Germinal center (tissue), 1 donor: ENCODE measurements around the gene RIMS3.
"Not testable (repeated sequence)": the region's sequence is repeated elsewhere in the genome, so short reads cannot be mapped to it uniquely, and the experiment has no call there.

ENCODE experiments used
- DNase-seq: peaks from one replicate; pipeline ENCODE4 v3.0.0; 2012; ENCODE audit warnings: mixed read lengths, low spot score

Gene RIMS3

GRCh38 chr1:40665335-40666171, at the start of gene RIMS3:
Gene RIMS3 (minus strand): TSS chr1:40665682. CDS start chr1:40641925, 23,757 bp downstream.
- DNase-seq, result peak; percentile 95

DNA sequence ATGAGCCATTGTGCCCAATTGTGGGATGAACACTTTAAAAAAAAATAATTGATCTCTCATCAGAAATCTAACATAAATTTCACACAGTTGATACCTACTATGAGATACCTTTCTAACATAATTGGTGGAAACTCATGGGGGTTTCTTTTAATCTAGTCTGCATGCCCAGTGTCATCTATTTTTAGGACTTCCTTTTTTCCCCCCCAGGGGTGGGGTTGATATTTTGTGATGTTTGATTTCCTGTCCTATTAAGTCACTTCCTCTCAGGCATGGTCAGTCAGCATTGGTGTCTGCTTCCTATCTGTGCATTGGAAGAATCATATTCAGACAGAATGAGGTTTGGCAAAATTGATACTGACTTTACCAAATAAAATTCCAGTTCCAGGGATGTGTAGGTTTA, 47.5 kb upstream of the RIMS3 start:
- peak; percentile 62 for DNase-seq

GRCh38 chr1:40712405-40712944, 47.0 kb upstream of the RIMS3 start:
- DNase-seq, result no peak

- DNase-seq, result peak; percentile 11
Observed at GRCh38 chr1:40711465-40712404, 46.3 kb upstream of the RIMS3 start.

DNA sequence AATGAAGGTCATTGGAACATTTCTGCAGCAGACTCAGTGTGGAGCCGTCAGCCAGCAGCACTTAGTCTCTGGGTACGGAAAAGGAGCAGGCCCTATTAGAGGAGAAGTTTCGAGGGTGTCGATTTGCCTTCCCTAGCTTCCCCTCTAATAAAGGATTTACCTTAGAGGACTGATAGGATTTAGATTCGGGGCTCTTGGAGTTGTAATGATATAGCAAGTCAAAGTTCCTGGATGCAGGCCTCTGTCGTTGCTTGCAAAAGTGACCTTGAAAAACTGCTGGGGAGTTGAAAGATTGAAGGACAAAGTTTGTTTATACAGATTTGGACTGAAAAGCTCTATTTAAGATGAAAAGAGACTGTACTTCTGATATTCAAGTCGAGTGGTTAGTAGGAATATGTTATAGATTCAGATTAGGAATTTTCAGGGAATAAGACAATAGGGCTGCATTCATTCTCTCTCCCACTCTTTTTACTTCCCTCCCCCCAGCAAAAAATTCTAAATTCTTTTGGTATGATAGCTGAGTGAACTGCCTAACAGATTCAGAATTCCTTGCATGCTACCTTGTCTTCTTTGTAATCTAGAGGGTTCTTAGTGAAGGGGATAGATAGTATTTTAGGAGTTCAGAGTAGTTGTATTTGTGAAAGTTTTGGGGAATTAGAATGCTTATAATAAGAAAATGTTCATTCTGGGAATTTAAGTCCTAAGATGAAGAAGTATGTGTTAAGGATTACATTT, 45.3 kb upstream of the RIMS3 start:
- no peak for DNase-seq

DNA sequence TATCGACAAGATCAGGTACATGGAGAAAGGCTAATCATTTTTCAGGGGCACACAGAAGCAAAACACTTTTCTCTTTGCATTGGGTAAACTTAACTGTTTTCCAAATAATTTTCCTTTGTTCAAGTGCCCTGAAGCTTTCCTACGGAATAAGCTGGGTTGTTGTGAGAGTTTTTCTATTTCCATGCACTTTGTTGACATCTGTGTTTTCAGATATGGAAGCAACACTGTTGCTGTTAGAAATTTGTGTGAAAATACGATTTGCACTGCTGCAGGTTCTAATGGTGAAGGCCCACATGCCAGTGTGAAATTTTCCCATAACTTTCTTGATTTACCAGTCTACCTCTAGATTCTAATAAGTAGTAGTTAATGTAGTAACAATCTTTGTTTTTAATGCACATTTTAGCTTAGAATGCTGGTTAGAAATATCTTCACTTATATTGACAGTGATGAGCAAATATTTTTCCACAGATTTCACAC, 44.4 kb upstream of the RIMS3 start:
- no peak for DNase-seq

DNA sequence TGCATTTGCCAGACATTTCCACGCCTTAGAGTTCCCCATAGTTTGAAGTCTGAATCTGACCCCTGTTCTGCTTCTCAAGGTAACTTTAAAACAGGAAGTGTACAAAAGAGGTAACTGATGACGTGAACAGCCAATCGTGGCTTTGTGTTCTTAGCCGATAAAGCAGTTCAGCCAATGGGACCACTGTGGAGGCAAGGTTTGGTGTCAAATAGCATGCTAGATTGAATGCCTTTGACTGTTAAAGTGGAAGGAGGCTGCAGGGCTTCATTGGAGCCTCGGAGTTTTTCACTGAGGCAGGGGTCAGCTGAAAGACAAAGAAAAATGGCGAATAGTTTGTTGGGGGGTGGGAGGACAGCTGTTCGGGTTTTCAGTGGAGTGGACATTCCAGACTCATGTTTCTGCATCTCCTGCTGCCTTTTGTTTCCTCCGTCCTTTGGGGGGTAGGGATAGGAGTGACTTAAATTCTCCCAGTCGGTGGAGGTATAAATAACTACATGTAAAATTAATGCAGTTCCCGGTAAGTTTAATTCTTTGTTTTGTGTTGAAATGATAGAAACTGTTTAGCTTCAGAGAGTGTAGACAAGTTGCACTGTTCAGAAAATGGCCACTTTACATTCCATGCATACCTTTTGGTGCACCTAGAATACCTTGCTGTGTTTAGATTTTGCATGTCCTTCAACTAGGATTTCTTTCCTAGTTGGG, 43.8 kb upstream of the RIMS3 start:
- DNase-seq, result peak; percentile 88

DNA sequence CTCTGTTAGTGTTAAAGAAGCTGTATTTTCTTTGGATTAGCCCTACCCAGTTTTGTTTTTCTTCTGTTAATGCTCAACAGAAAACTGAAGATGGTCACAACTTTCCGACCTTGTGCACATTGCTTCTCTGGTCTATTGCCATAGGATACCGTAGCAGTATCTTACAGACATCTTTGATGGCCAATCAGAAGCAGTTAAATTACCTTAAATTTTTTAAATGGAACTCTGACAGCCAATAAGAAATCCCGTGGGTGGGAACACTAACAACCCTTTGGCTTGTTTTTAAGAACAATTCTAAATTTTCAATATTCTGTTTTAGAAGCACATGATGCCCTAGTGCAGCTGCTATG, 43.2 kb upstream of the RIMS3 start:
- peak; percentile 83 for DNase-seq

DNA sequence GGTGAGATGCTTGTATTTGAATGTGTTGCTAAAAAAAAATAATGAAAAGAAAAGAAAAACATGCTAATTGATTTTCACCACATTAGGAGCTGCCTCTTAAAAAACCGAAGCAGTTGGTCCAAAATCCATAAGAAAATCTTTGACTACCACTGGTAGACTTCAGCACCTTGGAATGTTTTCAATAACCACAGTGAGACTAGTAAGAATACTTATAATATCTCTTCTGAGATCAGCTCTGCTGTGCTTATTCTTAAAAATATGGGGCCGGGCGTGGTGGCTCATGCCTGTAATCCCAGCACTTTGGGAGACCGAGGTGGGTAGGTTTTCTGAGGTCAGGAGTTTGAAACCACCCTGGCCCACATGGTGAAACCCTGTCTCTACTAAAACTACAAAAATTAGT, 41.1 kb upstream of the RIMS3 start:
- no peak for DNase-seq

GRCh38 chr1:40704817-40705733, 39.6 kb upstream of the RIMS3 start:
- no peak for DNase-seq

- DNase-seq, result no peak
Observed at GRCh38 chr1:40703316-40703715, 37.8 kb upstream of the RIMS3 start.

DNA sequence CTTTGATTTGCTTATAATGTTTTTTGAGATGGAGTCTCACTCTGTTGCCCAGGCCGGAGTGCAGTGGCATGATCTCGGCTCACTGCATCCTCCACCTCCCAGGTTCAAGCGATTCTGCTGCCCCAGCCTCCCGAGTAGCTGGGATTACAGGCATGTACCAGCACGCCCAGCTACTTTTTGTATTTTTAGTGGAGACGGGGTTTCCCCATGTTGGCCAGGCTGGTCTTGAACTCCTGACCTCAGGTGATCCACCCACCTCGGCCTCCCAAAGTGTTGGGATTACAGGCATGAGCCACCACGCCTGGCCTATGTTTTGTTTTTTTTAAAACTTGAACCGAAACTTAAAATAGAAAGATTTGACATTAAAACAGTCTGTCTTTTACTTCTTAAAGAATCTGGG, 37.3 kb upstream of the RIMS3 start:
- not testable (repeated sequence) for DNase-seq

GRCh38 chr1:40701684-40702083, 36.2 kb upstream of the RIMS3 start:
- no peak for DNase-seq

- peak; percentile 62 for DNase-seq
Observed at GRCh38 chr1:40699787-40700186, 34.3 kb upstream of the RIMS3 start.

- DNase-seq, result no peak
Observed at GRCh38 chr1:40697436-40697835, 32.0 kb upstream of the RIMS3 start.

- no peak for DNase-seq
Observed at GRCh38 chr1:40696294-40696693, 30.8 kb upstream of the RIMS3 start.

- DNase-seq, result no peak
Observed at GRCh38 chr1:40694353-40694874, 28.9 kb upstream of the RIMS3 start.

GRCh38 chr1:40693425-40693824, 27.9 kb upstream of the RIMS3 start:
- DNase-seq, result no peak

DNA sequence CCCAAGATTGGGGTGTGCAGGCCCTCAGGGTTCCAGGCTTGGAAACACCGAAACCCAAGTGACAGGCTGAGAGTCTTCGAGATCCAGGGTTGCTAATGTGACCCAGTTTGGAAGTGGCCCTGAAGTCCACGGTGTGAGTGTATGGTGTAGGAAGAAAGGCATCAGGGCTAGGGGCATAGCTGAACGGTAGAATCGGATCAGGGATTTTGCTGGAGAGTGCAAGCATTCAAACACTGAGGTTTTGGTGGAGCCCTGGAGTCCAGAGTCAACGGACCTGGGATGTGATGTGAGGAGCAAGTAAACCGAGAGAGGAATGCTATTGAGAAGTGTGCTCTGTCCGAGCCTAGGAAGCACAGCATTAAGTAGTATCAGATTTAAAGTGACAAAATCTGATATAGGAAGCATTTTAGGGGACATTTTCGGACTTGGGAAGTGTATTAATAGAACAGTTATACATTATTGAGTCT, 27.0 kb upstream of the RIMS3 start:
- no peak for DNase-seq
